ENCODE results near the gene PLAAT2. TPM values are rescaled to one million over a fixed set of nuclear protein-coding genes. Genes with fewer than 3 reads are reported as not detected.

Gene PLAAT2
- polyA plus RNA-seq, 3 donors = not detected

DNA sequence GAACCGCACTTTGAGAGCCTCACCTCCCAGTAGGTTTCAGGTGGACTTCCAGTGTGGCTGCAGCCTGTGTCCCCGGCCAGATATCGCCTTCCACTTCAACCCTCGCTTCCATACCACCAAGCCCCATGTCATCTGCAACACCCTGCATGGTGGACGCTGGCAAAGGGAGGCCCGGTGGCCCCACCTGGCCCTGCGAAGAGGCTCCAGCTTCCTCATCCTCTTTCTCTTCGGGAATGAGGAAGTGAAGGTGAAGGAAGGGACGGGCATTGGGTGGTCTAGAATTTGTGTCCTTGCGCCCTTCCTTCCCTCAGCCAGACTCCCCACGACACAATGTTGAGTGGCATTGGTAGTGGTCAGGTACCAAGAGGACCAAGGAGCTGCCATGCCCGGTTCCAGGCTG is 54.4 kb downstream of the PLAAT2 start:
- Histone ChIP-seq H3K79me2 (ENCODE audit: insufficient read depth, low read length) (peaks cover 22% of the 10 kb centered on the region), H4K20me1 (ENCODE audit: insufficient read depth, low read length) (no peaks in the 10 kb centered on the region), H3K9ac (ENCODE audit: insufficient read depth, low read length, poor library complexity, severe bottlenecking) (no peak overlapping the region), H3K4me2 (replicated peaks; ENCODE audit: extremely low read depth, low read length, poor library complexity, severe bottlenecking) (no peak overlapping the region), H3K36me3 (replicated peaks in 1 of 2; ENCODE audit: control insufficient read depth in 1 of 2, insufficient read depth in 2 of 2, low read length in 2 of 2) (peaks cover 41 to 54% of the 10 kb centered on the region in 2 donors), H3K27me3 (ENCODE audit: control insufficient read depth in 2 of 2, insufficient read depth in 2 of 2, low read length in 2 of 2) (no peaks in the 10 kb centered on the region), H3K4me3 (replicated peaks in 1 of 3; ENCODE audit: low read depth in 2 of 3, low read length in 3 of 3) (no peak overlapping the region), H3K27ac (ENCODE audit: low read depth in 1 of 2, low read length in 2 of 2) (no peak overlapping the region), H3K4me1 (ENCODE audit: control insufficient read depth in 1 of 2, insufficient read depth in 2 of 2, low read length in 2 of 2) (peaks cover 53 to 54% of the 10 kb centered on the region in 2 donors), H3K9me3 (replicated peaks in 1 of 2; ENCODE audit: control insufficient read depth in 1 of 2, insufficient read depth in 1 of 2, low read length in 2 of 2) (no peaks in the 10 kb centered on the region), H2AFZ (ENCODE audit: insufficient read depth, low read depth, low read length, poor library complexity, severe bottlenecking) (no peak overlapping the region)
- WGBS (ENCODE audit: insufficient coverage) = 58% methylated on average over 2 of the region's 12 CpGs
- H3K27ac Mint-ChIP-seq = no peak overlapping the region
- H3K36me3 Mint-ChIP-seq = peaks cover 36 to 58% of the 10 kb centered on the region in 2 donors
- peak overlapping the region in 1 of 2 donors; percentile 6 for H3K4me3 Mint-ChIP-seq
- peaks cover 51% of the 10 kb centered on the region for H3K4me1 Mint-ChIP-seq
- TF ChIP-seq, protein P1, sequence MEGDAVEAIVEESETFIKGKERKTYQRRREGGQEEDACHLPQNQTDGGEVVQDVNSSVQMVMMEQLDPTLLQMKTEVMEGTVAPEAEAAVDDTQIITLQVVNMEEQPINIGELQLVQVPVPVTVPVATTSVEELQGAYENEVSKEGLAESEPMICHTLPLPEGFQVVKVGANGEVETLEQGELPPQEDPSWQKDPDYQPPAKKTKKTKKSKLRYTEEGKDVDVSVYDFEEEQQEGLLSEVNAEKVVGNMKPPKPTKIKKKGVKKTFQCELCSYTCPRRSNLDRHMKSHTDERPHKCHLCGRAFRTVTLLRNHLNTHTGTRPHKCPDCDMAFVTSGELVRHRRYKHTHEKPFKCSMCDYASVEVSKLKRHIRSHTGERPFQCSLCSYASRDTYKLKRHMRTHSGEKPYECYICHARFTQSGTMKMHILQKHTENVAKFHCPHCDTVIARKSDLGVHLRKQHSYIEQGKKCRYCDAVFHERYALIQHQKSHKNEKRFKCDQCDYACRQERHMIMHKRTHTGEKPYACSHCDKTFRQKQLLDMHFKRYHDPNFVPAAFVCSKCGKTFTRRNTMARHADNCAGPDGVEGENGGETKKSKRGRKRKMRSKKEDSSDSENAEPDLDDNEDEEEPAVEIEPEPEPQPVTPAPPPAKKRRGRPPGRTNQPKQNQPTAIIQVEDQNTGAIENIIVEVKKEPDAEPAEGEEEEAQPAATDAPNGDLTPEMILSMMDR (IDR thresholded peaks at IDR 0.05) = no peak
- intact Hi-C loops (cut with micrococcal nuclease) = loop anchor here in 1 of 2 donors (10.0 kb wide), 1 partner anchor 116 kb away; no protein-coding TSS in a partner anchor
- peaks cover 0 to 2% (median 0%) of the 10 kb centered on the region in 3 donors for H3K27me3 Mint-ChIP-seq (ENCODE audit: low read depth in 3 of 3)
- no peak for DNase-seq
- H3K9me3 Mint-ChIP-seq = no peaks in the 10 kb centered on the region

DNA sequence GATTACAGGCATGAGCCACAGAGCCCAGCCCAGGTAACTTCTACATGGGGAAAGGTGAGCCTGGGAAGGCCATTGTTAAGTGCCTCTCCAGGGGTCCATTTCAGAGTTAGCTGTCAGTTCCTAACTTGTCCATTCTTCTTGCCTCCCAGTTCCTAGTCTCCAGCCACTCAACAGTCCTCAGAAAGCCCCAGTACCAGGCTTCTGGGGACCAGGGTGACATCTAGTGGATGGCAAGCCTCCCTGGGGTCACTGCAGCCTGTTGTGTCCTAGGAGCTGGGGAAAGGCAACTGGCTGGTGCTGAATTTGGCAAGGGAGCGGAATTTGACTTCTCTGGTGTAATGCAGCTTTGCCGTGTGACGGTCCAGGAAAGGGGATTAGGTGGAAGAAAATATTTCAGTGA is 55.2 kb downstream of the PLAAT2 start:
- Histone ChIP-seq H4K20me1 (ENCODE audit: insufficient read depth, low read length) (no peaks in the 10 kb centered on the region), H3K9me3 (replicated peaks in 1 of 2; ENCODE audit: control insufficient read depth in 1 of 2, insufficient read depth in 1 of 2, low read length in 2 of 2) (no peaks in the 10 kb centered on the region), H3K9ac (ENCODE audit: insufficient read depth, low read length, poor library complexity, severe bottlenecking) (no peak overlapping the region), H3K4me3 (replicated peaks in 1 of 3; ENCODE audit: low read depth in 2 of 3, low read length in 3 of 3) (peak overlapping the region in 1 of 3 experiments; percentile 79), H3K27ac (ENCODE audit: low read depth in 1 of 2, low read length in 2 of 2) (no peak overlapping the region), H3K4me1 (ENCODE audit: control insufficient read depth in 1 of 2, insufficient read depth in 2 of 2, low read length in 2 of 2) (peaks cover 60 to 61% of the 10 kb centered on the region in 2 donors), H3K36me3 (replicated peaks in 1 of 2; ENCODE audit: control insufficient read depth in 1 of 2, insufficient read depth in 2 of 2, low read length in 2 of 2) (peaks cover 39 to 47% of the 10 kb centered on the region in 2 donors), H2AFZ (ENCODE audit: insufficient read depth, low read depth, low read length, poor library complexity, severe bottlenecking) (no peak overlapping the region), H3K27me3 (ENCODE audit: control insufficient read depth in 2 of 2, insufficient read depth in 2 of 2, low read length in 2 of 2) (no peaks in the 10 kb centered on the region), H3K79me2 (ENCODE audit: insufficient read depth, low read length) (peaks cover 22% of the 10 kb centered on the region), H3K4me2 (replicated peaks; ENCODE audit: extremely low read depth, low read length, poor library complexity, severe bottlenecking) (peak overlapping the region; percentile 87)
- intact Hi-C loops (cut with micrococcal nuclease) = loop anchor here in 1 of 2 donors (10.0 kb wide), 1 partner anchor 117 kb away; no protein-coding TSS in a partner anchor
- peaks cover 58% of the 10 kb centered on the region for H3K4me1 Mint-ChIP-seq
- H3K9me3 Mint-ChIP-seq = no peaks in the 10 kb centered on the region
- TF ChIP-seq, protein P1 (IDR thresholded peaks at IDR 0.05) = peak; percentile 45
- DNase-seq = peak; percentile 59 to 68 (median 65)
- peak overlapping the region; percentile 15 to 90 (median 83) for H3K27ac Mint-ChIP-seq
- peaks cover 32 to 50% of the 10 kb centered on the region in 2 donors for H3K36me3 Mint-ChIP-seq
- peaks cover 0 to 2% (median 0%) of the 10 kb centered on the region in 3 donors for H3K27me3 Mint-ChIP-seq (ENCODE audit: low read depth in 3 of 3)
- no CpG with 5 or more reads among the region's 3 CpGs for WGBS (ENCODE audit: insufficient coverage)
- H3K4me3 Mint-ChIP-seq = peak overlapping the region in 1 of 2 donors; percentile 93

All from CD14-positive monocyte (primary cell).